Left ventricle myocardium inferior (tissue), 1 donor: ENCODE measurements around the gene EPN2. TPM values are rescaled to one million over a fixed set of nuclear protein-coding genes. Genes with fewer than 3 reads are reported as not detected.
A peak's percentile ranks its signal among the peaks of the same experiment; 100 is the strongest.

Experiments used
- DNase-seq: peaks from one replicate; pipeline ENCODE4 v3.0.0-alpha.2; 2020
- H3K27ac ChIP-seq: fragments of 200-600 bp; replicated peaks from 2 replicates; pipeline ENCODE4 v1.8.0; 2021
- H3K27me3 ChIP-seq: fragments of 200-600 bp; 2 replicates; pipeline ENCODE4 v1.8.0; 2021; ENCODE audit warnings: low read depth
- H3K36me3 ChIP-seq: fragments of 200-600 bp; 2 replicates; pipeline ENCODE4 v1.8.0; 2021
- H3K4me1 ChIP-seq: fragments of 200-600 bp; 2 replicates; pipeline ENCODE4 v1.8.0; 2021
- H3K4me3 ChIP-seq: fragments of 200-600 bp; 2 replicates; pipeline ENCODE4 v1.8.0; 2021; ENCODE audit warnings: mild to moderate bottlenecking, moderate library complexity
- H3K9me3 ChIP-seq: fragments of 200-600 bp; replicated peaks from 2 replicates; pipeline ENCODE4 v1.8.0; 2021
- CTCF ChIP-seq: fragments of 200-600 bp; IDR thresholded peaks from 2 replicates; pipeline ENCODE4 v1.8.0; 2021; ENCODE audit warnings: antibody characterized with exemption, mild to moderate bottlenecking, borderline replicate concordance
- intact Hi-C: fragments of 100-400 bp; cut with micrococcal nuclease; formaldehyde crosslinking; loops from one replicate; pipeline ENCODE4 v1.11.0; 2022
- total RNA-seq: library from RNA; stranded (reverse); fragmentation: NEBNext Ultra II Directional; extraction: Animal tissue kit (Norgen Biotek cat#: 25700); gene quantifications from one replicate; pipeline ENCODE4 v1.2.1, GENCODE V29; 2021
- donor health status: DM: no; HTN: yes; CAD: no; lungs with severe emphysema.

EPN2 gene
- total RNA-seq, 1 donor from 2014 or later, result 71.7 TPM

- intact Hi-C loops, result no loop called here
- H3K27me3 ChIP-seq, result no peaks in the 10 kb centered on the region
- no peak for TF ChIP-seq CTCF
- H3K27ac ChIP-seq, result no peak overlapping the region
- no peaks in the 10 kb centered on the region for H3K36me3 ChIP-seq
- H3K9me3 ChIP-seq, result no peaks in the 10 kb centered on the region
- no peak overlapping the region for H3K4me3 ChIP-seq
- no peak for DNase-seq
- H3K4me1 ChIP-seq, result peaks cover 45% of the 10 kb centered on the region
Observed at GRCh38 chr17:19374136-19374535, 137.0 kb downstream of the EPN2 start.

DNA sequence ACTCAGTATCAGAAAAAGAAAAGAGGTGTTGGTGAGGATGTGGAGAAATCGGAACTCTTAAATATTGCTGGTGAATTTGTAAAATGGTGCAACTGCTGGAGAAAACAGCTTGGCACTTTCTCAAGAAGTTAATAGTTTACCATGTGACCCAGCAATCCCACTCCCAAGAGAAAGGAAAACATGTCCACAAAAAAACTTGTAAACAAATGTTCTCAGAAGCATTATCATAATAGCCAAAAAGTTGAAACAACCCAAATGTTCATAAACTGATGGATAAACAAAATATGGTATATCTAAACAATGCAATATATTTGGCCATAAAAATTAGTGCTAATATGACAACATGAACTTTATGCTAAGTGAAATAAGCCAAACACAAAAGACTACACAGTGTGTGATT, 138.6 kb downstream of the EPN2 start:
- intact Hi-C loops, result no loop called here
- Histone ChIP-seq H3K4me3 (no peak overlapping the region), H3K4me1 (peaks cover 40% of the 10 kb centered on the region), H3K36me3 (peaks cover 7% of the 10 kb centered on the region), H3K27me3 (no peaks in the 10 kb centered on the region), H3K27ac (no peak overlapping the region), H3K9me3 (no peaks in the 10 kb centered on the region)
- no peak for TF ChIP-seq CTCF
- no peak for DNase-seq

DNA sequence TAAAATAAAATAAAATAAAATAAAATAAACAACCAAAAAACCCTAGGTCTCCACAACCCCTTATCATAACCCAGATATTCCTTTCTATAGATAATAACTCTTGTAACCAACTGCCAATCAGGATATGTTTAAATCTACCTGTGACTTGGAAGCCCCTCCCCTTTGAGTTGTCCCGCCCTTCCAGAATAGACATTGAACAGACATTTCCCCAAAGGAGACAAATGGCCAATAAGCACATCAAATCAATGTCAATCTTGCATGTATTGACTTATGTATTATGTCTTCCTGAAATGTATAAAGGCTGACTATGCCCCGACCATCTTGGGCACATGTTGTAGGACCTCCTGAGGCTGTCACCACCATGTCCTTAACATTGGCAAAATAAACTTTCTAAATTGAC, 139.6 kb downstream of the EPN2 start:
- DNase-seq, result no peak
- H3K27ac ChIP-seq, result peak overlapping the region; percentile 97
- no peak for TF ChIP-seq CTCF
- H3K9me3 ChIP-seq, result no peaks in the 10 kb centered on the region
- H3K36me3 ChIP-seq, result peaks cover 18% of the 10 kb centered on the region
- peaks cover 29% of the 10 kb centered on the region for H3K4me1 ChIP-seq
- no peaks in the 10 kb centered on the region for H3K27me3 ChIP-seq
- intact Hi-C loops, result no loop called here
- H3K4me3 ChIP-seq, result peak overlapping the region; percentile 92

GRCh38 chr17:19377602-19378415, 140.6 kb downstream of the EPN2 start:
- no peak for TF ChIP-seq CTCF
- Histone ChIP-seq H3K36me3 (peaks cover 28% of the 10 kb centered on the region), H3K4me1 (peaks cover 28% of the 10 kb centered on the region), H3K9me3 (no peaks in the 10 kb centered on the region), H3K27ac (peak overlapping the region; percentile 97), H3K27me3 (no peaks in the 10 kb centered on the region), H3K4me3 (peak overlapping the region; percentile 92)
- peak; percentile 98 for DNase-seq
- intact Hi-C loops, result no loop called here

DNA sequence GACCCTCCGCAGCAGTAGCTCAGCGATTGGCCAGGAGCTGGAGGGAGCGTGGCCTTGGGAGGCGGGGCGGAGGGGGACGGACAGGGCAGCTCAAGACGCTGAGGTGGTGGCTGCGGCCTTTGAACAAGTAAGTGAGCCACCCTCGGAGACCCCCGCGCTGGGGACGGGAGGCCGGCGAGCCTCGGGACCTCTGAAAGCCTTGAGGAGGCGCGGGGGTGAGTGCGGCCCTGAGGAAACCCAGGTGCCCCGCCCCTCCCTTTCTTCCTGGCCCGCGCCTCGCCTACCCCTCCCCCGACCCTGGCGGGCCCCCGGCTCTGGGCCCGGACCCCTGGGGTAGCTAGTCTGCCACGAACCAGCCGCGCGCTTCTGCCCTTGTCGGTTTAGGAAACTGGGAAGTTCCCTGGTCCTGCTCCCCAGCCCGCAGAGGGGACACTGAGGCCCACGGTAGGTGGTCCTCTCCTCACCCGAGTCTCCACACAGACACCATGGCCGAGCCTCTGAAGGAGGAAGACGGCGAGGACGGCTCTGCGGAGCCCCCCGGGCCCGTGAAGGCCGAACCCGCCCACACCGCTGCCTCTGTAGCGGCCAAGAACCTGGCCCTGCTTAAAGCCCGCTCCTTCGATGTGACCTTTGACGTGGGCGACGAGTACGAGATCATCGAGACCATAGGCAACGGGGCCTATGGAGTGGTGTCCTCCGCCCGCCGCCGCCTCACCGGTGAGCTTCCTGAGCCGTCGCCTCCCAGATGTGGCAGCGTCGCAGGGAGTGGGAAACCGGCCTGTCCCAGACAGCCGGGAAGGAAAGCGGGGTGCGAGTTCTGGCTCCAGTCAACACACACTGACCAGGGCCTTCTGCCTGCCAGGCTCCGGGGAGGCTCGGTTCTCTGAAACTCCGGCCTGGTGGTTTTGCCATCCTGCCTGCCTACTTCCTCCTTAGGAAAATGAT, 141.5 kb downstream of the EPN2 start, which contains the start of gene MAPK7:
MAPK7 (plus strand) TSS at position 83 of the 945 bp plus-strand sequence; CDS start at position 486, 403 bp downstream.
- no peaks in the 10 kb centered on the region for H3K9me3 ChIP-seq
- DNase-seq, result no peak
- H3K4me3 ChIP-seq, result peak within 1 kb of the TSS; percentile 92
- intact Hi-C loops, result no loop called here
- no peaks in the 10 kb centered on the region for H3K27me3 ChIP-seq
- H3K4me1 ChIP-seq, result peaks cover 36% of the 10 kb centered on the region
- H3K27ac ChIP-seq, result peak within 1 kb of the TSS; percentile 97
- H3K36me3 ChIP-seq, result peaks cover 37% of the 10 kb centered on the region
- TF ChIP-seq CTCF, result no peak
